ENCODE results near the gene CYB5R4.

CYB5R4 gene

DNA sequence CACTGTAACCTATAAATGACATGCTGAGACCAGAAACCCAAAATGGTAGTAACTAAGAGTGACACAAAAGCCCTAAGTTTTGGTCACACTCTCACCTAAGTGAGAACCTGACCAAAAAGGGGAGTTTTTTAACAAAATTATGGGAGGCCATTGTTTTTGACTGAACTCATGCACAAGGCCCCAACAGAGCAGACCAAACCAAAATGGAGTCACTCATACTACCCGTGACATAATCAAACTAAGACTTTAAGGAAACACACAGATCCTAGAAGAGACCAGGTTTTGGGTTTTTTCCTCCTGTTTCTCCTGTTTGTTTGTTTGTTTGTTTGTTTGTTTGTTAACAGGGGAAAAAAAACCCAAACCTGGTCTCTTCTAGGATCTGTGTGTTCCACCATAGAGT is 124.9 kb downstream of the CYB5R4 start:
- DNase-seq (ENCODE audit: low read depth, low spot score): no peak

DNA sequence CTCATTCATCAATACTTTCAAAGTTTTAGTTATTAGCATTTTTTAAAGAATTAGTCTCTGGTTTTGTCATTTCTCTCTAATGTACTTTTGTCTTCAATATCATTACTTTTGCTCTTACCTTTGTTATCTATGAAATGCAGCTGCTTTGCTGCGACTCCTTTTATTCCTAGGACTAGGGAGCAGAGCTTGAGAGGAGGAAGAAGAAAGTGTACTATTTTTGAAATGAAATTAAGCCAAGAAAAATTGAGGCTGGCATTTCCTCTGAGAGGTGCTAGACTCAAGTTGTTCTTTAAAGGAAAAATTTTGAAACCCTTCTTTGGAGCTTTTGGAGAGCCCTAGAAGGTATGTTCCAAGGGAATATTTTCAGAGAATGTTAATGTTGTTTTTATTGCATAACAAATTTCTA is 125.8 kb downstream of the CYB5R4 start:
- DNase-seq (ENCODE audit: low read depth, low spot score): no peak

DNA sequence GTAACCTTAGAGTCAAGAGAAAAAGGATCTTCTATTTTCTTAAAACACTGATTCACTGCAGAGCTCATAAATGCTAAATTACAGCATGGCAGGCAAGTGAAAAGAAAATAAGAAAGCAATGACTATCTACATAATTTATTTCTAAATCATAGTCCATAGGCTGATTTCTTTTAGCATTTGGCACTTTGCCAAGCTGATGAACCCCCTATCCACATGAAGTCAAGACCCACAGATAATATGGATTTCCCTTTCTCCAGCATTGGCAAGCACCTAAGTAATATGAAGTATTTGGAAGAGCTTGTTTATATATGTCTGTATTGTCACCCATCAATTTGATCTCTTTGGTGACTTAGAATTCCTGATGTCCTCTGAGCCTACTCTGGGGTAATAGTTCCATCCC is 126.2 kb downstream of the CYB5R4 start:
- no peak for DNase-seq (ENCODE audit: low read depth, low spot score)

DNA sequence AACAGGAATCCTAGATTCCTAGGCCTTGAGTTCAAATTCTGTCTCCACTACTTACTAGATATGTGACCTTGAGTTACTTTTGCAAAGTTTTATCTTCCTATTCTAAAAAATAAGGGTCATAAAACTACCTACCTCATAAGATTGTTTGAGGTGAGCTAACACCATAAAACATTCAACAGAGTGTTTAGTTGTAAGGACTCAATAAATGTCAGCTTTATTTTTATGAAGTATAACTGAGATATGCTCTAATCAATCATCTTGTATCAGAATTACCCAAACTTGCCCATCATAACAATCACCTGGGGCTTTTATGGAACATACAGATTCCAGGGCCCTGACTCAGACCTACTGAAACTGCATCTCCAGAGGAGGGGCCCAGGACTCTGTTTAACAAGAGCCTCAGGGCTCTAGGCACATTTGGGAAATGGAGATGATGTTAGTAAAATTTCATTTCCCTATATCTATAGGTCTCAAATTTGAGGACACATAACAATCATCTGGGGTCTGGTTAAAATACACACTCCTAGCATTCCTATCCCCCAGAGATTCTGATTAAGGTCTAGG is 138.6 kb downstream of the CYB5R4 start:
- no peak for DNase-seq (ENCODE audit: low read depth, low spot score)

DNA sequence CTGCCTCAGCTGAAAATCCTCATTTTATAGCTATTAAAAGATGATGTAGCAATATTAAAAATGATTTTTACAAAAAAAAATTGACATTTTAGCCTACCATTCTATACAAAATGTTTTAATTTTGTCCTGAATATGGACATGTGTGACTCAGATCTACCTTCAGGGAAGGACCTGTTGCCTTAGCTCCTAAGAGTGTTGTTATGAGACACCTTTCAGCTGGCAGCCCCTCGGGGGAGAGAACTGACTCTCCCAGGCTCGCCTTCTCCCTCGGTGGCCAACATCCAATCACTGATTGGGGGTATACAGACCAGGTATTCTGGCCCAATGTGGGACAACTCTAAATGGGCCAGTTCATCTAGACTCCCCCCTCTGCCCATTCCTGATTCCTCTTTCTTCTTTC is 141.6 kb downstream of the CYB5R4 start:
- no peak for DNase-seq (ENCODE audit: low read depth, low spot score)

DNA sequence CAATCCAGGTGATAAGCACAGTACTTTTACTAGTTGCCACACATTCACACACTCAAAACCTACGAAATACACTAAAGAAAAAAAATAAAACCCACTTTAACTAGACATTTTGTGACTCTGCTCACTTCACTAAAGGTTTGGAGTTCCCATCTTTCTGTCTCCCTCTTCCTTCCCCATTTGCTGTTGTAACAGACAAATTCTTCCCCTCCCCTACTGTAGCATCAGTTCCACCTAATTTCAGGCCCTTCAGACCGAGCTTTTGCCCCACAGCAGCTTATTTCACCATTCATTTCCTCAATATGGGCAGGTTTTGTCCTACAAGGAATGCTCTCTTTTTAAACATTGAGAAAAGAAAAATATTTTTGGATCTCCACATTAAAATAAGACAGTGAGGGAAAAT is 142.7 kb downstream of the CYB5R4 start:
- DNase-seq (ENCODE audit: low read depth, low spot score): no peak

DNA sequence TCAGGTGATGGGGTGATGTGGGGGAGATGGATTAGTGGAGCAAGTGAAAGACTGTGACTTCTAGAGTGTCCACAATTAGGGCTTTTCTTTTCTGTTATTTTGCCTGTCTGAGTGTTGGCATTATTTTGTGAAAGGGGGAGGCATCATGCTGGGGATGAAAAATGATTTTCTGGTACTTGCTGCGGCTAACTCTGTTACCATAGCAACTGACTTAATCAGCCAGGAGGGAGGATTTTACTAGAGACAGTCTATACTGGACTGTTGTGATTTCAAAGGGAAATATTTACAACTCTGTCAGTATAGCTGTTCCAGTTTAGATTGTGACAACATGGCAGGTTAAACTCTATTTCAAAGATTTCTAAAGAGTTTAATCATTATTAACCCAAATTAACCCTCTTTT is 143.6 kb downstream of the CYB5R4 start:
- no peak for DNase-seq (ENCODE audit: low read depth, low spot score)

DNA sequence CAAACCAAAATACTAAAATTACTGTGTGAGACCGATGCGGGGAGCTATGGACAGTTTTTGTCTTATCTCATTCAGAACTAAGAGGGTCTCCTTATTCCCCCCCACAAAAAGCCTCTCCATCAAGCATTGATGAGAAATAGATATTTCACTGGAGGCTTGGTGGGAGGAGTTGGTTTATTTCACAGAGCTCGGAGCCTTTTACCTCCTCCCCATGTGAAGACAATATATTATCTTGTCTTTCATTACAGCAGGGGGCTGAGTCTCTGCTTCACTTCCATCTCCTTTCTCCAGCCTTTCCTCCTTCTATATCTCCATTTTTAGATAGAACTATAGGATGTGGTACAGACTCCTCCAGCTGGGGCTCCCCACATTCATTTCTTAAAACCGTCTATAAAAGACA is 144.2 kb downstream of the CYB5R4 start:
- DNase-seq (ENCODE audit: low read depth, low spot score): no peak

DNA sequence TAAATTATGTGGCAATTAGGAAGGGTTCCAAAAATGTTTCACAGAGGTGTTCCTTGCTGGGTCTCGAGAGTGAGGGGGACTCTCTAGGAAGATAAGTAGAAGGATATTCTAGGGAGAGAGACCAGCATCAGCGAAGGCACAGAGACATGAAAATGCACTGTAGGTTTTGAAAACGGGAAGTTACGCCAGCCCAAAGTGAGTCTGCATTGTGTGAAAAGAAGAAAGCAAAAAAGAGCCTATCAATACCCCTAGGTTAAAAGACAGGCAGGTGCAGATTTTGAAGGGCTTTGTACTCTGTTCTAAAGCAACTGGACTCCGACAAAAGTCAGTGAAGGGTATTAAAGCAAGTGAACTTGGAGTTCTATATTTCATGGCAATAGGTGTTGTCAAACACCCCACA is 148.4 kb downstream of the CYB5R4 start:
- DNase-seq (ENCODE audit: low read depth, low spot score): no peak

DNA sequence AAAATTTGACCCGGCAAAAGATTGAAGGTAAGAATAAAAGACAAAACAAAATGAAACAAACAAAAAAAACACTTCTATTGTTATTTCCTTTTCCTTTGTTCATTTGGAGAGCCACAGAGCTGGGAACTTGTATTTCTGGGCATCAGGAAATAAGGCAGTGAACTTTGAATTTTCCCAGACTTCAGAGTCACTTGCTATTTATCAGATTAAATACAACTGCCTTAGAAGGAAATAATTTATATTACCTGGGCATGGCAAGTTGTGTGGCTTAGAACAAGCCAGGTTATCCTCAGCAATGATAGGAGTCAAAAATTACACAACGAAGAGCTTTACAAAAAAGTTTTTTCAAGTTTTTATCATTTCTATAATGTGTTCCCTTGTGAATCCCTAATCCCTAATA is 153.9 kb downstream of the CYB5R4 start:
- DNase-seq (ENCODE audit: low read depth, low spot score): no peak

DNA sequence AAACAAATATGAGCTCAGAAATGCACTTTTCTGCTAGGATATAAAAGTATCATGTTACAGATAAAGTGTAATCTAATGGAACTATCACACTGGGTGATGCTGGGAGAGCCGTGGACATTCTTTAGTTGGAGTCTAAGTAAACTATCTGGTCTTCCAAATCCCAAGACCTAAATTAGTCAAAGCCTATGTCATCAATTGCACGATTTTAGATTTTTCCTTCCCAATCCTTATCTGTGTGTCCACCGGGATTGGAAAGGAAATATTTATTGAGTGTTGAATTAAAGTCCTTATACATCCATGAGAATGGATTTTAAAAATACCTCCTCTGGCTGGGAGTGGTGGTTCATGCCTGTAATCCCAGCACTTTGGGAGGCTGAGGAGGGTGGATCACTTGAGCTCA is 154.4 kb downstream of the CYB5R4 start:
- DNase-seq (ENCODE audit: low read depth, low spot score): no peak

DNA sequence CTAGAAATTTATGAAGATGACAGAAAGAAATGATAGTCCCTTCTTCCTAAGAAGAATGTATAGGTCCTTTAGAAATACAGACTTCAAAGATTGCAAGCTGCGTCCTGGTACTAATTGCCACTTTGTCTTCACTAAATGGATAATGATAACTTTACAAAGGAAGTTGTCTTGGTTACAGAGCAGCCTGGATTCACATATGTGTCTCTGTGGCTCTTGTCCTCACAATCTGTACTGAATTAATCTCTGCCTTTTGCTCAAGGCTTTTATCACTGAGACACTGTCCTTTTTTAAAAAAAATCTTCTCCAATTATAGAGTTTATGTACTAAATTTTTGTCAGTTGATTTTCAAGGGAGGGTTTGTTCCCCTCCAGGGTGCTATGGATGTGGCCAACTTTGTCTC is 156.5 kb downstream of the CYB5R4 start:
- no peak for DNase-seq (ENCODE audit: low read depth, low spot score)

Measured in activated naive CD8-positive, alpha-beta T cell treated with anti-CD3 and anti-CD28 coated beads, Interleukin-2, amount 50 U/mL, for 16 hours (primary cell).